Transverse colon (tissue), 4 donors: ENCODE measurements around the gene IL3RA. TPM values are rescaled to one million over a fixed set of nuclear protein-coding genes. Genes with fewer than 3 reads are reported as not detected.

Experiments
- DNase-seq: peaks from one replicate; pipeline ENCODE4 v3.0.0-alpha.2; 2019
- H3K27ac ChIP-seq, 4 donors: fragments of 200-600 bp; sonication (generic); 2 replicates each; pipeline ENCODE4 v1.5.1; 2016 to 2018; ENCODE audit warnings: inconsistent platforms in 4 of 4
- H3K27me3 ChIP-seq: fragments of 200-600 bp; sonication (generic); 2 replicates; pipeline ENCODE4 v1.5.1; 2017; ENCODE audit warnings: inconsistent platforms
- H3K36me3 ChIP-seq, 4 donors: fragments of 200-600 bp; sonication (generic); 2 replicates each; pipeline ENCODE4 v1.5.1; 2017 to 2019; ENCODE audit warnings: inconsistent platforms in 4 of 4
- H3K4me1 ChIP-seq, 4 donors: fragments of 200-600 bp; sonication (generic); 2 replicates each; pipeline ENCODE4 v1.5.1; 2017 to 2020; ENCODE audit warnings: inconsistent platforms in 4 of 4
- H3K4me3 ChIP-seq, 4 donors: fragments of 200-600 bp; sonication (generic); 1 replicate in 1 of 4; 2 replicates in 3 of 4; pipeline versions ENCODE4 v1.5.1 to v1.6.1; 2017 to 2019; ENCODE audit warnings: inconsistent platforms in 4 of 4
- H3K9me3 ChIP-seq, 2 donors: fragments of 200-600 bp; sonication (generic); 2 replicates each; pipeline ENCODE4 v1.5.1; 2017 to 2019; ENCODE audit warnings: inconsistent platforms in 2 of 2
- CTCF ChIP-seq, 5 experiments: fragments of 200-600 bp in 3 of 5; fragments of 450-650 bp in 2 of 5; sonication (generic) in 3 of 5; IDR thresholded peaks; 1 replicate in 2 of 5; 2 replicates in 3 of 5; pipeline ENCODE4 v1.5.1; 2016 to 2017; ENCODE audit warnings: antibody characterized with exemption in 5 of 5, inconsistent platforms in 3 of 5, mild to moderate bottlenecking in 2 of 5, moderate library complexity in 1 of 5
- EP300 ChIP-seq: sonication (generic); formaldehyde crosslinking; IDR thresholded peaks from one replicate; pipeline ENCODE4 v1.6.1; 2017; ENCODE audit warnings: antibody characterized with exemption, low read depth
- POLR2A ChIP-seq: fragments of 450-650 bp; IDR thresholded peaks from one replicate; pipeline ENCODE4 v1.6.1; 2016; ENCODE audit warnings: antibody characterized with exemption, mild to moderate bottlenecking, moderate library complexity
- POLR2AphosphoS5 ChIP-seq, 3 donors: sonication (generic); formaldehyde crosslinking; IDR thresholded peaks; one replicate each; pipeline ENCODE4 v1.6.1; 2016; ENCODE audit warnings: antibody characterized with exemption in 3 of 3
- WGBS, 2 donors: methylation state at CpG; one replicate each; pipeline ENCODE4 v1.1.5; 2018; ENCODE audit warnings: low coverage in 1 of 2; 5-methylcytosine and 5-hydroxymethylcytosine counted together
- in situ Hi-C, 4 donors: fragments of 200-750 bp; cut with MboI; loops; one replicate each; pipeline versions ENCODE4 v1.15.0 to v1.15.1; 2017; ENCODE audit warnings: low sequenced_read_pairs in 3 of 4, low pct_ligation_motif_present in 1 of 4, low pct_unique_long_range_greater_than_20kb in 1 of 4
- intact Hi-C: fragments of 100-400 bp; cut with DNase I; formaldehyde crosslinking; loops from one replicate; pipeline ENCODE4 v1.15.1; 2023; ENCODE audit warnings: low total_unique reads
- small RNA-seq, 4 donors: library from RNA; depleted of rRNA; stranded (forward); fragments of <200 nt; gene quantifications; one replicate each; pipeline ENCODE3, GENCODE V24; 2016
- total RNA-seq, 4 donors: library from RNA; depleted of rRNA; stranded (reverse); fragments of >200 nt; gene quantifications; one replicate each; pipeline ENCODE4 v1.1.0, GENCODE V29; 2016

Gene IL3RA
- total RNA-seq, 4 donors from 2014 or later: 3.0 to 11.1 (median 5.8) TPM

- Histone ChIP-seq H3K27ac (no peak overlapping the region), H3K4me1 (no peaks in the 10 kb centered on the region), H3K36me3 (peaks cover 0 to 3% (median 1%) of the 10 kb centered on the region in 4 donors), H3K9me3 (no peaks in the 10 kb centered on the region), H3K27me3 (no peaks in the 10 kb centered on the region), H3K4me3 (no peak overlapping the region)
- WGBS, 2 donors: 94% methylated on average over 10 of the region's 10 CpGs
- no peak for TF ChIP-seq POLR2A
- TF ChIP-seq POLR2AphosphoS5 (IDR thresholded peaks at IDR 0.05): no peak
- TF ChIP-seq CTCF (IDR thresholded peaks at IDR 0.05): no peak
- no peak for TF ChIP-seq EP300
- DNase-seq: no peak
- intact Hi-C loops: no loop called here
- in situ Hi-C loops: no loop called here
Observed at GRCh38 chrX:1430451-1430850, 93.9 kb downstream of the IL3RA start.

Small RNA genes within 50 kb of the gene (small RNA-seq; reads per million reads assigned to genes)
- gene MIR3690 (0 reads per million in 4 donors), gene RNA5SP498 (0 to 0.14 (median 0) reads per million in 4 donors)

Other genes starting within 250 kb of the IL3RA start
- 10 to 100 TPM in 1 of 4 donors, under 1 TPM in 1, not detected in 2; 0.41 to 15.0 TPM for gene CRLF2, start 124.1 kb upstream of the IL3RA start, total RNA-seq
- gene CSF2RA, start 68.0 kb upstream of the IL3RA start, total RNA-seq: 1 to 10 TPM in 3 of 4 donors, under 1 TPM in 1; 0.80 to 7.1 (median 4.1) TPM
- 100 to 1,000 TPM; 473 to 699 (median 574) TPM for gene SLC25A6, start 55.3 kb downstream of the IL3RA start, total RNA-seq
- gene ASMTL, start 116.1 kb downstream of the IL3RA start, total RNA-seq: 10 to 100 TPM in 3 of 4 donors, 1 to 10 TPM in 1; 3.4 to 20.3 (median 18.4) TPM
- 1 to 10 TPM in 2 of 4 donors, under 1 TPM in 1, not detected in 1; 0.55 to 6.0 (median 3.0) TPM for gene P2RY8, start 200.4 kb downstream of the IL3RA start, total RNA-seq